ENCODE data around the gene KLF15.

GRCh38 chr3:126356373-126357264, 589 bp downstream of the KLF15 start:
- TF ChIP-seq POLR2AphosphoS5 (IDR thresholded peaks at IDR 0.05; ENCODE audit: insufficient read depth in 1 of 2, low read depth in 1 of 2), result no peak
- no peak for TF ChIP-seq CTCF (IDR thresholded peaks at IDR 0.05)

All from vagina (tissue), 2 donors.